Suprapubic skin (tissue), 4 donors: ENCODE results near the gene FCHSD1.

Experiments
- CTCF ChIP-seq, 2 donors: fragments of 200-600 bp in 1 of 2; fragments of 450-650 bp in 1 of 2; sonication (generic) in 1 of 2; IDR thresholded peaks; one replicate each; pipeline ENCODE4 v1.5.1; 2016 to 2019; ENCODE audit warnings: antibody characterized with exemption in 2 of 2, mild to moderate bottlenecking in 1 of 2, moderate library complexity in 1 of 2
- EP300 ChIP-seq: sonication (generic); formaldehyde crosslinking; IDR thresholded peaks from one replicate; pipeline ENCODE4 v1.6.1; 2017; ENCODE audit warnings: antibody characterized with exemption
- POLR2A ChIP-seq, 2 donors: fragments of 450-650 bp; IDR thresholded peaks; one replicate each; pipeline ENCODE4 v1.6.1; 2017; ENCODE audit warnings: antibody characterized with exemption in 2 of 2, mild to moderate bottlenecking in 2 of 2, moderate library complexity in 2 of 2
- POLR2AphosphoS5 ChIP-seq, 3 donors: sonication (generic); formaldehyde crosslinking; IDR thresholded peaks; one replicate each; pipeline ENCODE4 v1.6.1; 2017; ENCODE audit warnings: antibody characterized with exemption in 3 of 3

- TF ChIP-seq EP300 = no peak
- no peak for TF ChIP-seq CTCF (IDR thresholded peaks at IDR 0.05)
- TF ChIP-seq POLR2AphosphoS5 (IDR thresholded peaks at IDR 0.05) = no peak
- TF ChIP-seq POLR2A (IDR thresholded peaks at IDR 0.05) = no peak
These were observed 15.2 kb downstream of the FCHSD1 start for GRCh38 chr5:141636106-141636412.
